K562 (cell line): Measurements from ENCODE around the gene DDR1. TPM values are rescaled to one million over a fixed set of nuclear protein-coding genes. Genes with fewer than 3 reads are reported as not detected.

ENCODE experiments used
- FOXJ2 ChIP-seq: fragments of 200-800 bp; sonication (Bioruptor generic); IDR thresholded peaks from 2 replicates; pipeline ENCODE4 v1.6.1; 2016; ENCODE audit warnings: missing genetic modification characterization, missing compliant biosample characterization
- MAZ ChIP-seq, 2 experiments: fragments of 450-650 bp in 1 of 2; sonication (generic) in 1 of 2; formaldehyde crosslinking; IDR thresholded peaks in 1 of 2; conservative IDR thresholded peaks in 1 of 2; 2 replicates each; pipeline versions ENCODE4 v1.4.0 to v1.5.0; 2020; ENCODE audit warnings: mild to moderate bottlenecking in 1 of 2, missing genetic modification reagents in 1 of 2
- MEF2A ChIP-seq: IDR thresholded peaks from 2 replicates; pipeline ENCODE4 v1.6.1; 2011; ENCODE audit warnings: low read depth, mild to moderate bottlenecking, low read length, moderate library complexity; ENCODE audit not compliant: control insufficient read depth
- NFYB ChIP-seq: IDR thresholded peaks from 2 replicates; pipeline ENCODE4 v1.6.1; 2011; ENCODE audit warnings: mild to moderate bottlenecking, moderate library complexity; ENCODE audit not compliant: insufficient read length; ENCODE audit errors: extremely low read depth
- TFAP4 ChIP-seq: sonication (generic); formaldehyde crosslinking; IDR thresholded peaks from 2 replicates; pipeline ENCODE4 v1.8.0; 2022; ENCODE audit warnings: missing genetic modification reagents, mild to moderate bottlenecking, moderate library complexity, borderline replicate concordance
- TOE1 ChIP-seq, 2 experiments: fragments of 450-650 bp in 1 of 2; sonication (generic) in 1 of 2; formaldehyde crosslinking in 1 of 2; IDR thresholded peaks; 2 replicates each; pipeline versions ENCODE4 v1.7.1 to v1.8.0; 2016 to 2022; ENCODE audit warnings: borderline replicate concordance in 2 of 2, mild to moderate bottlenecking in 2 of 2, antibody characterized with exemption in 1 of 2, inconsistent platforms in 1 of 2, low read depth in 1 of 2, missing genetic modification reagents in 1 of 2, moderate library complexity in 1 of 2
- ZHX1 ChIP-seq: fragments of 150-350 bp; conservative IDR thresholded peaks from 2 replicates; pipeline ENCODE4 v1.6.1; 2014; ENCODE audit warnings: low read length
- ZNF24 ChIP-seq: fragments of 450-650 bp; IDR thresholded peaks from 2 replicates; pipeline ENCODE4 v1.6.1; 2016
- polyA plus RNA-seq, 8 experiments: library from polyadenylated mRNA; depleted of rRNA in 4 of 8; stranded (reverse) in 5 of 8; unstranded in 3 of 8; fragments of >200 nt; fragmentation: Nextera tagmentation in 2 of 8; fragmentation: Illumina TruSeq in 1 of 8; extraction: Ambion mirVana in 2 of 8; extraction: Trizol in 1 of 8; gene quantifications; 2 replicates each; pipeline versions ENCODE4 v1.2.1 to v1.2.3, GENCODE V29; 2011 to 2014; ENCODE audit warnings: inconsistent platforms in 1 of 8, missing spikeins in 1 of 8
- total RNA-seq, 7 experiments: library from RNA; depleted of rRNA in 6 of 7; stranded (reverse); fragments of >200 nt in 6 of 7; fragmentation: Illumina TruSeq in 2 of 7; extraction: Trizol in 2 of 7; gene quantifications; 2 replicates each; pipeline versions ENCODE4 v1.2.1 to v1.2.3, GENCODE V29; 2011 to 2021; ENCODE audit warnings: low replicate concordance in 1 of 7

The DDR1 gene
- total and polyA plus RNA-seq, 9 of the 15 experiments (the other 6 are each of a cell fraction or from before 2014, with no cell fraction given): 1.4 to 44.6 (median 12.2) TPM

GRCh38 chr6:30840084-30840934 lies 44.0 kb upstream of the DDR1 start (continued):
- no peak for TF ChIP-seq MAZ (CRISPR knock-in tag; conservative IDR thresholded peaks at IDR 0.05 in 1 of 2, IDR thresholded peaks at IDR 0.05 in 1 of 2)
- no peak for TF ChIP-seq NFYB
- peak; percentile 30; the same call in 1 of the 2 replicates for TF ChIP-seq TOE1 (IDR thresholded peaks at IDR 0.05; ENCODE audit: borderline replicate concordance)
- TF ChIP-seq TOE1 (CRISPR knock-in tag; IDR thresholded peaks at IDR 0.05; ENCODE audit: borderline replicate concordance, low read depth): no peak
- TF ChIP-seq ZNF24: 0 out of 2 replicates have a peak, but pooled peaks have one; percentile 13
- no peak for TF ChIP-seq TFAP4 (CRISPR knock-in tag)
- 0 out of 2 replicates have a peak, but pooled peaks have one; percentile 11 for TF ChIP-seq FOXJ2 (tag)
- TF ChIP-seq ZHX1: no peak
- no peak for TF ChIP-seq MEF2A
